Adrenal gland (tissue), 5 donors: ENCODE results near the gene PKNOX1.

Source experiments
- CTCF ChIP-seq, 6 experiments: fragments of 450-650 bp in 4 of 6; fragments of 200-600 bp in 2 of 6; sonication (generic) in 1 of 6; IDR thresholded peaks; 1 replicate in 5 of 6; 2 replicates in 1 of 6; pipeline versions ENCODE4 v1.5.1 to v1.8.0; 2016 to 2021; ENCODE audit warnings: antibody characterized with exemption in 6 of 6, mild to moderate bottlenecking in 2 of 6, moderate library complexity in 1 of 6
- POLR2A ChIP-seq, 2 donors: fragments of 450-650 bp; IDR thresholded peaks; one replicate each; pipeline ENCODE4 v1.6.1; 2017; ENCODE audit warnings: antibody characterized with exemption in 2 of 2, mild to moderate bottlenecking in 2 of 2, moderate library complexity in 1 of 2
- donor health status: DM: no; HTN: no; CAD: no.

- TF ChIP-seq CTCF (IDR thresholded peaks at IDR 0.05): no peak
- no peak for TF ChIP-seq POLR2A (IDR thresholded peaks at IDR 0.05)
Observed at GRCh38 chr21:42997053-42997452, 22.7 kb downstream of the PKNOX1 start.
